Tibial nerve (tissue), 3 donors: ENCODE results near the gene AVEN.

Experiments used
- POLR2A ChIP-seq, 2 donors: fragments of 450-650 bp; IDR thresholded peaks; one replicate each; pipeline ENCODE4 v1.6.1; 2017; ENCODE audit warnings: antibody characterized with exemption in 2 of 2, mild to moderate bottlenecking in 2 of 2, moderate library complexity in 2 of 2
- TF ChIP-seq, protein P1 (sequence below), 5 experiments: fragments of 200-600 bp in 3 of 5; fragments of 450-650 bp in 2 of 5; sonication (generic) in 3 of 5; IDR thresholded peaks; one replicate each; pipeline ENCODE4 v1.5.1; 2016 to 2019; ENCODE audit warnings: antibody characterized with exemption in 5 of 5, mild to moderate bottlenecking in 3 of 5, moderate library complexity in 2 of 5

DNA sequence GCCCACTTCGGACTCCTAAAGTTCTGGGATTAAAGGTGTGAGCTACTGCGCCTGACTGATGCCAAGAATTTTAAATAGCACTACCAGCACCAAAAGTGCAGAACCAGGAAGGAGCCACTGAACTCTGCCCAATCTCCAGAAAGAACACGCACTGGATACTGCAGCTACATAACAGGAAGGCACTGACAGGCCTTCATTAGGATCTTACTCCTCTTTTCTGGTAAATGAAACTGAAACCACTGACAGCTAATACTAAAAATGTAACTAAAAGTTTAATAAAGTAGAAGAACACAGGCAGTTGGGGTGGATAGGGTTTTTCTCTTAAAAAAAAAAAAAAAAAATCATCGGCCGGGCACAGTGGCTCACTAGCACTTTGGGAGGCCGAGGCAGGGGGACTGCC is 144.8 kb downstream of the AVEN start:
- TF ChIP-seq, protein P1, sequence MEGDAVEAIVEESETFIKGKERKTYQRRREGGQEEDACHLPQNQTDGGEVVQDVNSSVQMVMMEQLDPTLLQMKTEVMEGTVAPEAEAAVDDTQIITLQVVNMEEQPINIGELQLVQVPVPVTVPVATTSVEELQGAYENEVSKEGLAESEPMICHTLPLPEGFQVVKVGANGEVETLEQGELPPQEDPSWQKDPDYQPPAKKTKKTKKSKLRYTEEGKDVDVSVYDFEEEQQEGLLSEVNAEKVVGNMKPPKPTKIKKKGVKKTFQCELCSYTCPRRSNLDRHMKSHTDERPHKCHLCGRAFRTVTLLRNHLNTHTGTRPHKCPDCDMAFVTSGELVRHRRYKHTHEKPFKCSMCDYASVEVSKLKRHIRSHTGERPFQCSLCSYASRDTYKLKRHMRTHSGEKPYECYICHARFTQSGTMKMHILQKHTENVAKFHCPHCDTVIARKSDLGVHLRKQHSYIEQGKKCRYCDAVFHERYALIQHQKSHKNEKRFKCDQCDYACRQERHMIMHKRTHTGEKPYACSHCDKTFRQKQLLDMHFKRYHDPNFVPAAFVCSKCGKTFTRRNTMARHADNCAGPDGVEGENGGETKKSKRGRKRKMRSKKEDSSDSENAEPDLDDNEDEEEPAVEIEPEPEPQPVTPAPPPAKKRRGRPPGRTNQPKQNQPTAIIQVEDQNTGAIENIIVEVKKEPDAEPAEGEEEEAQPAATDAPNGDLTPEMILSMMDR (IDR thresholded peaks at IDR 0.05) = no peak
- no peak for TF ChIP-seq POLR2A (IDR thresholded peaks at IDR 0.05)
